Measurements from ENCODE around the gene MRPS25. TPM values are rescaled to one million over a fixed set of nuclear protein-coding genes. Genes with fewer than 3 reads are reported as not detected.

MRPS25 gene
- total and polyA plus RNA-seq, 5 experiments from 2014 or later, result 23.5 to 90.4 (median 27.7) TPM

GRCh38 chr3:15079091-15079490 lies 14.0 kb upstream of the MRPS25 start:
- Mint-ChIP-seq H3K9me3 (no peaks in the 10 kb centered on the region), H3K4me3 (no peak overlapping the region), H3K36me3 (peaks cover 0 to 97% (median 59%) of the 10 kb centered on the region in 3 donors), H3K27ac (no peak overlapping the region), H3K27me3 (no peaks in the 10 kb centered on the region), H3K4me1 (peaks cover 0 to 11% (median 5%) of the 10 kb centered on the region in 4 donors)
- POLR2A ChIA-PET, result interaction anchor here (0.6 kb wide), 1 partner anchor 22 kb away, joined by 6 read pairs; no protein-coding TSS in a partner anchor
- DNase-seq (no peak), ATAC-seq (no peak)

GRCh38 chr3:15074500-15074899 lies 9.4 kb upstream of the MRPS25 start:
- Mint-ChIP-seq H3K4me3 (no peak overlapping the region), H3K27ac (peak overlapping the region in 1 of 10 donors; percentile 10), H3K4me1 (peaks cover 3 to 11% (median 5%) of the 10 kb centered on the region in 4 donors), H3K9me3 (no peaks in the 10 kb centered on the region), H3K27me3 (no peaks in the 10 kb centered on the region), H3K36me3 (peaks cover 0 to 95% (median 51%) of the 10 kb centered on the region in 3 donors)
- DNase-seq (no peak), ATAC-seq (no peak)
- POLR2A ChIA-PET, result interaction anchor here (0.6 to 1.7 kb wide), 2 partner anchors 9 to 20 kb away, joined by 3 to 4 read pairs; partner anchors contain the start of gene MRPS25

GRCh38 chr3:15071699-15072098 lies 6.6 kb upstream of the MRPS25 start:
- POLR2A ChIA-PET, result interaction anchor here (1.3 kb wide), 1 partner anchor 27 kb away, joined by 3 read pairs; the partner anchor contains the start of gene RBSN
- peaks cover 0 to 72% (median 33%) of the 10 kb centered on the region in 3 donors for H3K36me3 Mint-ChIP-seq
- H3K27ac Mint-ChIP-seq, result peak overlapping the region in 1 of 10 donors; percentile 62
- no peak overlapping the region for H3K4me3 Mint-ChIP-seq
- peaks cover 3 to 11% (median 5%) of the 10 kb centered on the region in 4 donors for H3K4me1 Mint-ChIP-seq
- ATAC-seq (no peak), DNase-seq (no peak)
- H3K27me3 Mint-ChIP-seq, result no peaks in the 10 kb centered on the region
- H3K9me3 Mint-ChIP-seq, result no peaks in the 10 kb centered on the region

DNA sequence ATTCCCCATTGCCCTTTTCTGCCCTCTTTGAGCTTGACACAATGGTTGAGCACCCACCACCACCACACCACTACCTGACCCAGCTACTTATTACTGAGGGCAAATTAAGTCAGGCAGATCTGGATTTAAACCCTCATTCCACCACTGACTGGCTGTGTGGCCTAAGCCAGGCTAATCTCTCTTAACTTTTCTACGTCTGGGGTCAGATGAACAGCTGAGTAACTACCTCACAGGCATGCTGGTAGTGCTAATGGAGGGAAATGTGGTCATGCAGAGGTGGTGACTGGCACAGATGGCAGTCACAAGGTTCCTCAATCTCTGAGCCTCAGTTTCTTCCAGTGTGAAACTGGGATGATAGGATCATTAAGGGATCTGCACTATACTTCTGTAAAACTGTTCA lies 4.3 kb upstream of the MRPS25 start:
- no peak overlapping the region for H3K27ac Mint-ChIP-seq
- POLR2A ChIA-PET, result interaction anchor here (1.7 kb wide), 1 partner anchor 418 kb away, joined by 3 read pairs; the partner anchor contains the start of gene CCDC174
- no peaks in the 10 kb centered on the region for H3K9me3 Mint-ChIP-seq
- peaks cover 0 to 50% (median 16%) of the 10 kb centered on the region in 3 donors for H3K36me3 Mint-ChIP-seq
- peaks cover 10 to 12% (median 11%) of the 10 kb centered on the region in 4 donors for H3K4me1 Mint-ChIP-seq
- DNase-seq, result no peak
- H3K27me3 Mint-ChIP-seq, result no peaks in the 10 kb centered on the region
- no peak overlapping the region for H3K4me3 Mint-ChIP-seq
- ATAC-seq, result no peak

DNA sequence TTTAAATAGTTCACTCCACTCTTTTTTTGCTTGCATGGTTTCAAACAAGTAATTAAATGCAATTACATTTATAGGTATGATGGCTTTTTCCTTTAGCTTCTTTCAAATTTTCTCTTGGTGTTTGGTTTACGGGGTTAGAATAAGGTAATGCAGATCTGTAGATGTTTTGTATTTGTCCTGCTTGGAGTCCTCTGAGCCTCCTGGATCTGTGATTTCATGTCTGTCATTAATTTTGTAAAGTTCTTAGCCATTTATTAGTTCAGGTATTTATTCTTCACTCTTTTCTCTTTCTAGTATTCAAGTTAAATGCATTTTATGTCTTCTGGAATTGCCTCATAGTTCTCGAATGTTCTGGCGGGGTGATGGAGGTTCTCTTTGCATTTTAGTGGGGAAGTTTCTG lies 1.4 kb upstream of the MRPS25 start:
- Mint-ChIP-seq H3K27ac (peak overlapping the region in 2 of 10 donors; percentile 26 to 40), H3K4me1 (peaks cover 15 to 25% (median 23%) of the 10 kb centered on the region in 4 donors)
- ATAC-seq, result no peak

DNA sequence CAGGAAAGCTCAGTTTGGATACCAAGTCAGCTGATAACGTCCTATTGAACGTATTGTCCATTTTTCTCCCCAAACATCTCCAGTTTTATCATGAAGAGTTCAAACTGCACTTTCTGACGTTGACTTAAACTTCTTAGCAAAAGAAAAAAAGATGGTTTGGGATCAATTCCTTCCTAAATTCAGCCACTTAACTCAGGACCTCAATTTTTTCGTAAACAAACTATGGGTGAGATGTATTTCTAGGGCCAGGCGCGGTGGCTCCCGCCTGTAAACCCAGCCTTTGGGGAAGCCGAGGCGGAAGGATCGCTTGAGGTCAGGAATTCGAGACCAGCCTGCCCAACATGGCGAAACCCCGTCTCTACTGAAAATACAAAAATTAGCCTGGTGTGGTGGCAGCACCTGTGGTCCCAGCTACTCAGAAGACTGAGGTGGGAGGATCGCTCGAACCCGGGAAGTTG lies 464 bp upstream of the MRPS25 start:
- no peak for ATAC-seq
- no peaks in the 10 kb centered on the region for H3K9me3 Mint-ChIP-seq
- DNase-seq, result no peak
- peaks cover 15 to 28% (median 24%) of the 10 kb centered on the region in 4 donors for H3K4me1 Mint-ChIP-seq
- peak overlapping the region in 9 of 10 donors; percentile 92 to 98 (median 96) for H3K27ac Mint-ChIP-seq
- H3K36me3 Mint-ChIP-seq, result peaks cover 0 to 18% (median 3%) of the 10 kb centered on the region in 3 donors
- peak overlapping the region; percentile 93 to 99 (median 96) for H3K4me3 Mint-ChIP-seq
- POLR2A ChIA-PET, result interaction anchor here (0.6 to 3.1 kb wide), 12 partner anchors 10 to 536 kb away, joined by 3 to 22 read pairs (median 4); partner anchors contain the start of genes BTD, CAPN7, CCDC174 and HACL1
- H3K27me3 Mint-ChIP-seq, result no peaks in the 10 kb centered on the region

More for the DNA sequence above, 1.4 kb upstream of the MRPS25 start:
- POLR2A ChIA-PET, result interaction anchor here (0.6 to 3.1 kb wide), 3 partner anchors 33 to 415 kb away, joined by 4 to 22 read pairs (median 8); partner anchors contain the start of genes CCDC174 and RBSN
- no peaks in the 10 kb centered on the region for H3K27me3 Mint-ChIP-seq
- H3K9me3 Mint-ChIP-seq, result no peaks in the 10 kb centered on the region
- H3K4me3 Mint-ChIP-seq, result peak overlapping the region; percentile 23 to 96 (median 46)
- H3K36me3 Mint-ChIP-seq, result peaks cover 0 to 21% (median 8%) of the 10 kb centered on the region in 3 donors
- DNase-seq, result no peak

DNA sequence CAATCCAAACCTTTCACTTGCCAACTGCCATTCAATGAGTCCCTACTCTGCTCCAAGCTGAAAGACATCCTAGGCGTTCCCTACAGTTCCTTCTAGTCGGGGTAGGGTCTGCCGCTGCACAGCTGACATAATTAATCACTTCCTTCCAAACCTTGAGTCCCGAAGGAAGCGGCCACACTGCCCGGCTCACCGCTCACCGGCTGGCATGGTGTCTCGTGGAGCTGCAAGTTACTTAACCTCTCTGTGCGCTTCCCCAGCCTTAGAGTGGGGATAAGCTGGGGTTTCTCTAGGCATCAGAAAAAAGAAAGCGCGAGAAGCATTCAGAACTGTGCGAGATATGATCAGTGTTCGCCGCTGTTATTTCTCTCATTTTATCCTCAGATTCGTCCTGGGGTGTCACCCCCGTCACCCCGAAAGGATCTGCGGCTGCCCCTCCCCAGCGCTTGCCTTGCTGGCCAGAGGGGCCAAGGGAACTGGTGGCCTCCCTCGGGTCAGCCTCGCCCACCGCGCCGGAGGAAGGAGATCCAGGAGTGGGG lies 748 bp downstream of the MRPS25 start:
- Mint-ChIP-seq H3K27ac (peak overlapping the region; percentile 70 to 98 (median 92)), H3K4me1 (peaks cover 13 to 33% (median 26%) of the 10 kb centered on the region in 4 donors), H3K4me3 (peak overlapping the region; percentile 93 to 99 (median 96)), H3K36me3 (peaks cover 0 to 11% (median 0%) of the 10 kb centered on the region in 3 donors), H3K9me3 (no peaks in the 10 kb centered on the region), H3K27me3 (no peaks in the 10 kb centered on the region)
- DNase-seq, result peak in 1 of 10 donors; percentile 13
- POLR2A ChIA-PET, result interaction anchor here (0.8 to 3.1 kb wide), 11 partner anchors 9 to 537 kb away, joined by 3 to 22 read pairs (median 5); partner anchors contain the start of genes BTD, CAPN7, CCDC174 and HACL1
- peak; percentile 6 to 9 for ATAC-seq

DNA sequence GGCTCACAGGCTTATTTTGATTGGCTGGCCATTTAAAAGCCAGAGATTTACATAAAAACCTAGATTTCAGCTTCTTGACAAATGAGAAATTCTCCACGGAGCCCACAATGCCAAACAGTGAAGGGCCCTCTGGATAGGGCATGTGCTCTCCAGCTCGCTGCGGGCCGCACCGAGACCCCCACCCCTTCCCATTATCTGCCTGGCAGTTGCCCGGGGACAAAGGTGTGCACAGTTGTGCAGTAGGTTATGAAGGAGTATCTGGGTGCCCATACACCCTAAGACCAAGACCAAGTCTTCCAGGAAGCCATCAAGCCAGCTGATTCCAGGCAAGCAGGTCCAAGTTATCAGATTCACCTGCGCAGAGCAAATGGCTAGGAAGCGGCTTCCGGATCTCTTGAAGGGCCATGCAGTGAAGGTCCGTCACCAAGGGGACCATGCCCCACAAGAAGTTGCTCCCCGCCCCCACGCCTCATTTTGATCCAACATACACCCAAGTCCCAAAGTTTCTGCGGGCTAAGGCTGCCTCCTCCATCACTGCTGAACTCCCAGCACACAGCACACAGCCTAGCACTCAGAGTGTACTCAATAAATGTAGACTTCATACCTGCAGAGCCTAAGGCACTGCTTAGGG lies 1.3 kb downstream of the MRPS25 start:
- H3K27me3 Mint-ChIP-seq, result no peaks in the 10 kb centered on the region
- DNase-seq, result no peak
- no peak for ATAC-seq
- peaks cover 13 to 34% (median 26%) of the 10 kb centered on the region in 4 donors for H3K4me1 Mint-ChIP-seq
- H3K36me3 Mint-ChIP-seq, result peaks cover 0 to 15% (median under 1%) of the 10 kb centered on the region in 3 donors
- H3K27ac Mint-ChIP-seq, result peak overlapping the region in 9 of 10 donors; percentile 83 to 98 (median 92)
- POLR2A ChIA-PET, result interaction anchor here (0.8 to 3.1 kb wide), 2 partner anchors 36 to 142 kb away, joined by 3 to 22 read pairs; partner anchors contain the start of genes CAPN7 and RBSN
- no peaks in the 10 kb centered on the region for H3K9me3 Mint-ChIP-seq
- peak overlapping the region; percentile 93 to 99 (median 96) for H3K4me3 Mint-ChIP-seq

- no peaks in the 10 kb centered on the region for H3K27me3 Mint-ChIP-seq
- H3K9me3 Mint-ChIP-seq, result no peaks in the 10 kb centered on the region
- peaks cover 0 to 20% (median 5%) of the 10 kb centered on the region in 3 donors for H3K36me3 Mint-ChIP-seq
- POLR2A ChIA-PET, result interaction anchor here (0.8 kb wide), 1 partner anchor 143 kb away, joined by 3 read pairs; the partner anchor contains the start of gene CAPN7
- H3K4me1 Mint-ChIP-seq, result peaks cover 13 to 34% (median 26%) of the 10 kb centered on the region in 4 donors
- peak overlapping the region in 7 of 10 donors; percentile 5 to 72 (median 63) for H3K27ac Mint-ChIP-seq
- H3K4me3 Mint-ChIP-seq, result peak overlapping the region; percentile 93 to 99 (median 96)
- ATAC-seq (no peak), DNase-seq (no peak)
Observed at GRCh38 chr3:15063238-15063637, 1.9 kb downstream of the MRPS25 start.

DNA sequence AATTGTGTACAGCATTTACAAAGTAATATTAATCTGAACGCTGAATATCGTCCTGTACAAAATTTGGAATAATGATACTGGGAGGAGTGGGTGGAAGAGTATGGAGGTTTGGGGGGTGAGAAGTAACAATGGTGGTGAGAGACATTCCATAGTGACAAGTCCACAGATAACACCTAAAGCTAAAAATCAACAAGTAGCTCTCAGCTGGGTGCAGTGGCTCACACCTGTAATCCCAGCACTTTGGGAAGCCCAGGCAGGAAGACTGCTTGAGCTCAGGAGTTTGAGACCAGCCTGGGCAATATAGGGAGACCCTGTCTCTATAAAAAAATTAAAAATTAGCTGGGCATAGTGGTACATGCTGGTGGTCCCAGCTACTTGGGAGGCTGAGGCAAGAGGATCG lies 5.1 kb downstream of the MRPS25 start:
- POLR2A ChIA-PET, result interaction anchor here (0.6 kb wide), 1 partner anchor 1650 kb away, joined by 5 read pairs; no protein-coding TSS in a partner anchor
- Mint-ChIP-seq H3K36me3 (peaks cover 0 to 37% (median 19%) of the 10 kb centered on the region in 3 donors), H3K27ac (peak overlapping the region in 3 of 10 donors; percentile 1 to 32 (median 22)), H3K4me1 (peaks cover 15 to 42% (median 37%) of the 10 kb centered on the region in 4 donors), H3K27me3 (no peaks in the 10 kb centered on the region), H3K9me3 (peaks cover 0 to 3% (median 0%) of the 10 kb centered on the region in 9 donors), H3K4me3 (no peak overlapping the region)
- no peak for ATAC-seq
- DNase-seq, result no peak

- Mint-ChIP-seq H3K27me3 (no peaks in the 10 kb centered on the region), H3K27ac (peak overlapping the region in 3 of 10 donors; percentile 3 to 54 (median 15)), H3K36me3 (peaks cover 0 to 54% (median 19%) of the 10 kb centered on the region in 3 donors), H3K4me1 (peaks cover 10 to 47% (median 43%) of the 10 kb centered on the region in 4 donors), H3K4me3 (peak overlapping the region in 1 of 10 donors; percentile 26), H3K9me3 (peaks cover 0 to 3% (median 0%) of the 10 kb centered on the region in 9 donors)
- no peak for ATAC-seq
- POLR2A ChIA-PET, result no interaction called here
- DNase-seq, result no peak
Observed at GRCh38 chr3:15056676-15057404, 8.3 kb downstream of the MRPS25 start.
